Activated CD4-positive, alpha-beta T cell treated with anti-CD3 and anti-CD28 coated beads, Interleukin-2, Interleukin-6, amounts not matched to agents 100 ng/mL and 50 ng/mL, durations not matched to agents 16 hours and 8 hours (primary cell): ENCODE data around the gene CDRT15L2.
"Not testable (repeated sequence)": the region's sequence is repeated elsewhere in the genome, so short reads cannot be mapped to it uniquely, and the experiment has no call there.

Experiments
- DNase-seq: peaks from one replicate; pipeline ENCODE4 v3.0.0-alpha.2; 2020

The CDRT15L2 gene

DNA sequence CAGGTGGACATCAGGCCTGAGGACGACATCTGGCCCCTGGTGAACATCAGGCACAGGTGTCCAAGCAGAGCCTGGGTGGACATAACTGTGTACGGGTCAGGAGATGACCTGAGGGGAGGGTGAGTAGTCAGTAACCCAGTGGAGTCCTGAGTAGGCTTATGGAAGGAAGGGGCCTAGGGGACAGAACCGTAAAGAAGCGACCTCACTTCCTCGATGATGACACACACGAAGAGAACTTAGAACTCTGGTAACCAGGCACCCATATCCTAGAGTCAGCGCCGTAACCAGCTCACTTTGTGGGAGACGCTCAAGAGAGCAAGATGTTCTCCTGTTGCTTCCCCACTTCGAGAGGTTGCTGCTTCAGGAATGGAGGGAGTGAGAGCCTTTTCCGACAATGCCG, at the start of gene CDRT15L2:
Gene CDRT15L2 (plus strand): TSS at position 301 of the 400 bp plus-strand sequence. CDS start 20 bp downstream, at position 321.
- DNase-seq: not testable (repeated sequence)

DNA sequence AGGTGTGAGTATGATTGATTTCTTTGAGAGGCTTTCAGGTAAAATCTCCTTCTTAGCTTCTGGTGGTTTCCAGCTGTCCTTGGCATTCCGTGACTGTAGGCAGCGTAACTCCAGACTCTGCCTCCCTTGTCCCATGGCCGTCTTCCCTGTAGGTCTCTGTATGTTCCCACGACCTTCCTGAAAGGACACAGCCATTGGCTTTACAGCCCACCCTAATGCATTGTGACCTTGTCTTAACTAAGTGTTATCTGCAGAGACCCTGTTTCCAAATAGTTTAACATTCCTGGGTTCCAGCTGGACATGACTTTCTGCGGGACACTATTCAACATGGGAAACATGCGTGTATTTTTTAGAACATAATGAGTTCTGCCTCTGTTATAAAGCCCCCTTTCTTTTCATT, 49.4 kb upstream of the CDRT15L2 start:
- DNase-seq: not testable (repeated sequence)

DNA sequence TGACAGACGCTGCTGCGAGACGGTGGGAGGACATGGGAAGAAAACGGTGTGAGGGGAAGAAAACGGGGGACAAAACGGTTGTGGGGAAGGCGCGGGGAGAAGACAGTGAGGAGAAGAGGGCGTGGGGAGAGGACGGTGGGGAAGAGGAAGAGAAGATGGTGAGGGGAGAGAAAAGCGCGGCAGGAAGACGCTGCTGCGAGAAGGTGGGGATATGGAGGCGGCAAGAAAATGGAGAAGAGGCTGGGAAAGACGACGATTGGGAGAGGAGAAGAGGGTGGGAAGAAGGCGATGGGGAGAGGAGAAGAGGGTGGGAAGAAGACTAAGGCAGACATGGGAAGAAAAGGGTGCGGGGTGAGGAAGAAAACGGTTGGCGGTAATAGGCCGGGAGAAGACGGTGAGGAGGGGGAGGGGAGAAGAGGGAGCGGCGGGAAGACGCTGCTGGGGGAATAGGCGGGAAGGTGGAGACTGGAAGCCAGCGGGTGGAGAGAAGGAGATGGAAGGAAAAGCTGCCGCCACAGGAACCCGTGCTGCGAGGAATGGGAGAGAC, 46.9 kb upstream of the CDRT15L2 start:
- DNase-seq: not testable (repeated sequence)

DNA sequence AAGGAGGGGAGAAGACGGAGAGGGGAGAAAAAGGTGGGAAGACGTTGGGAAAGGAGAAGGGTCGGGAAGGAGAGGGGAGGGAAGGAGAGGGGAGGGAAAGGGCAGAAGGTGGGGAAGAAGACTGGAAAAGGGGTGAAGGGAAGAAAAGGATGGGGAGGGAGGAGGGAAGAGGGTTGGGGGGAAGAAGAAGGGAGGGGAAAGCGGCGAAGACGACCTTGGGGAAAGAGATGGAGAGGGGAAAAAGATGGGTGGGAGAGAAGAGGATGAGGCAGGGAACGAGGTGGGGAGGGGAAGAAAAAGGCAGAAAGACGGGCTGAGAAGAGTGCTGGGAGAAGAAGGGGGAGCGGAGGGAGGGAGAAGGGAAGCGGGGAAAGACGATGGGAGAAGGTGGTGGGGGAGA, 46.3 kb upstream of the CDRT15L2 start:
- not testable (repeated sequence) for DNase-seq

DNA sequence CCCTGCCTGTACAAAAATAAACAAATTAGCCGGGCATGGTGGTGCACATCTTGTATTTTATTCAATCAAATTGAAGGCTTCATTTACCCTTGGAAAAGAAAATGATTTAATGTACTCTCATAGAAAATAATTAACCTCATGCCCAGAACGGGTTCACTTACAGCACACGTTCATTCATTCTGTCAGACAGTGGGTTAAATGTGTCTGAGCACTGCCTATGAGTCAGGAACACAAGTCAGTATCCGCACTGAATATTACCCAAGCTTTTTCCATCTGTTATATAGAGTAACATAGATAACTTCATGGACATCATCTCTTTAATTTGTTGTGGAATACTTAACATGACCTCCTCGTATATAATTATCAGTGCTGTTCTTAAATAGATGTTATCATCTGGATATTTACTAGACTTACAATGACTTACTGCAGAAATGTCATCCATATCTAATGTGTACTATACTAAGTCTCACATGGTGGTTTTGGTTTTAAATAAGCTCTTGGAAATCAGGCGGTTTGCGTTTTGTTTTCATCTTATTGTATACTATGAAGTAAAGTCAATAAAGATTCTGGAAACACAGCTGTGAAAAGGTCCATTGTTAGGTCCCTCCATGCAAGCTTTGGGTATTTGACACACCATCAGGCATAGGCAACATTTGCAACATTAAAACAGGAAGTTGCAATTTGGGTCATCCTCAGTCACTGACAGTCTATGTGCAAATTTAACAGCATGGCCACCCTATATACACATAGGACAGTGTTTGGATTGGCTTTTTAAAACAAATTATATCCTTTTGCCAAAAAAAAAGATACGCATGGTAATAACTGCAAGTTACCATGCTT, 44.6 kb upstream of the CDRT15L2 start:
- not testable (repeated sequence) for DNase-seq

DNA sequence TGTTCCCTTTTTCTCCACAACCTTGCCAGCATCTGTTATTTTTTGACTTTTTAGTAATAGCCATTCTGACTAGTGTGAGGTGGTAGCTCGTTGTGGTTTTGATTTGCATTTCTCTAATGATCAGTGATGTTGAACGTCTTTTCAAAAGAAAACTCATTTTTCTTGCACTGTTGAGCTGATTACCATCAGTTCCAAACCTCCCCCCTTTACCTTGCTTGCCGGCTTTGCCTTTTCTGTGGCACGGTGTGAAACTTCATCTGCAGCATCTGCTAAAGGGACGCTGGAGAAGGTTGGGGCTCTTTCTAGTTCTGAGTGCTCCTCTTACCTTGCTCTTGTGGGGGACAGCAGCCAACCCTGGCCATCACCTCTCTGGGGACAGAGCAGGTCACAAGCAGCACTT, 39.1 kb upstream of the CDRT15L2 start:
- DNase-seq: not testable (repeated sequence)

DNA sequence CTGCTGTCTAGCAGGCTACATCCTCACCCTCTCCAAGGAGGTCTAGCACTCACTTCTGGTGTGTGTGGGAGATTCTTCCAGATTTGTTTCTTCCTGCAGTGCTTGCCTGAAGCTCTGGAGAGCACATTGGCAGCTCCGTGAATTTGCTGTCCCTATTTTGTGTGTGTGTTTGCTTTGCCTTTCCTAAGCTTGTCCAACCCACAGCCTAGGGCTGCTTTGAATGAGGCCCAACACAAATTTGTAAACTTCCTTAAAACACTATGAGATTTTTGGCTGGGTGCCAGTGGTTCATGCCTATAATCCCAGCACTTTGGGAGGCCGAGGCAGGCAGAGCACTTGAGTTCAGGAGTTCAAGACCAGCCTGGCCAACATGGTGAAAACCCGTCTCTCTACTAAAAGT, 38.7 kb upstream of the CDRT15L2 start:
- DNase-seq: not testable (repeated sequence)

DNA sequence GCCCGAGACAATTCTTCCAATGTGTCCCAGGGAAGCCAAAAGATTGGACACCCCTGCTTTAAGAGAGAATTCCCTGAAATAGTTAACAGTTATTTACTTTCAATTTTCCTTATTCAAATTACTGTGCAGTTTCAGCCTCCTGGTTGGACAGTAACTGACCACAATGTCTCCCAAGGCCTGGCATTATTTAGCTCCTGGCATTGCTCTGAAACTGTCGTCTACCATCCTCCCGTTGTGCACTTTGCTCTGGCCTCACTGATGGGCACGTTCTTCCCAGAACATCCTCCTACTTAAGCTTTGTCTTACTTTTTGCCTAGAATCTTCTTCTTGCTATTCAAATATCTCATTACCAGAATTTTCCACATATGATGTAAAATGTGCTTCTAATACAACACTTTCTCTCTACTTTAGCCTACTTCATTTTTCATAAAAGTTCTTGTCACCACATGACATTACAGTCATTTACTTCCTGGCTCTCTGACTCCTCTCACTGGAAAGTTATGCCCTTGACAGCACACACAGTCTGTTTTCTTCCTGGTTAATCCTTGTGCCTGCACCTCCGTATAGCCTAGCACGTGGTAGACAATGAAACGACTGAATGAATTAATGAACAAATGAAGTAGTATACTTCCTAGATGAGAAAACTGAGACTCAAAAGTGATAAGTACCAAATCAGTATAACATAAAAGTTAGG, 37.5 kb upstream of the CDRT15L2 start:
- DNase-seq: not testable (repeated sequence)

DNA sequence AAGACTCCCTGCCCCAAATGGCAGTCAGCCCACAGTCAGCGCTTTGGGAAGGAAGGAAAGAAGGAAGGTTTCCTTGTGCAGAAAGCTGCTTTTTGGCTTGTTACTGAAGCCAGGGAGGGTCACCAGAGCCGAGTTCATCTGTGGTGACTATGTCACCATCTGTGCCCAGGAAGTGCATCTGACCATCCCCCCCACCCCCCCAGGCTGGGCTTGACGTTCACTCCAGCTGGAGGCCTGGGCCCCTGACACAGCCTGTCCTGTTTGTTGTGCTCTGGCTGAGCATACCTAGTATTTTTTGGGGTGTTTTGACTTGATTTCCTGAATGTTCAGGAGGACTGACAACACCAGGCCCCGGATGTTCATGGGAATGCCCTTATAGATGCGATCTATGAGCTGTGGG, 31.6 kb upstream of the CDRT15L2 start:
- not testable (repeated sequence) for DNase-seq

DNA sequence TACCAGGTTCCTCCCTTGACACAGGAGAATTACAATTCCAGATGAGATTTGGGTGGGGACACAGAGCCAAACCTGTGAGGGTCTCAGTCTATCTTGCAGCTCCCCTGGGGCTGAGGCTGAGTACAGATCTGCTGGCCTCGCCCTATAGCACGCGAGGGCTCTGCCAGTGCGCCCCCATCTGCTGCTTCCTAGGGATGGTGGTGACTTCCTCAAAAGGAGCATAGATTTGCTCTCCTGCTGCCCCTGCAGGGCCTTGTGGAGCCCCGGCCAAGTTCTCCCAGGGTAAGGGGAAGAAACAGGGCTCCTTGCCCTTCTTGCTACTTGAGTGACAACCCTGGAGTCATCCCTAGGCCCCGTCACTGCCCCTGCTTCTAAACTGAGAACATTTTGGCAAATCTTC, 26.6 kb upstream of the CDRT15L2 start:
- not testable (repeated sequence) for DNase-seq

DNA sequence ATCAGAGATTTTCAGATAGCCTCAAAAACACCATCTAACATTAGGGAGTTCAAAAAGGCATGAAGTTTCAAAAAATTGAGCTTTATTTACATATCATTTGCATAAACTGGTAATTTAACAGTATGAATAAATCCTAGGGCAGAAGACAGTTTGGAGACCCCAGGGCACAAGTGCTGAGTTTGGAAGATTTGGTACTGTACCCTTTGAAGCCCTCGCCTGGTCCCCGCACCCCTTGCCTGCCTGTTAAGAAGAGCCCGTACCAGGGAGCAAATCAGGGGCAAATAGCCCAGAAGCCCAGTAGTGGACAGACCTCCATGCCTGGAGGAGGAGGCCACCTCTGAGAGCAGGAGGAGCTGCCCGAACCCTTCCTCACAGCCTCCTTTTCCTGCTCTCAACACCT, 24.8 kb upstream of the CDRT15L2 start:
- not testable (repeated sequence) for DNase-seq

DNA sequence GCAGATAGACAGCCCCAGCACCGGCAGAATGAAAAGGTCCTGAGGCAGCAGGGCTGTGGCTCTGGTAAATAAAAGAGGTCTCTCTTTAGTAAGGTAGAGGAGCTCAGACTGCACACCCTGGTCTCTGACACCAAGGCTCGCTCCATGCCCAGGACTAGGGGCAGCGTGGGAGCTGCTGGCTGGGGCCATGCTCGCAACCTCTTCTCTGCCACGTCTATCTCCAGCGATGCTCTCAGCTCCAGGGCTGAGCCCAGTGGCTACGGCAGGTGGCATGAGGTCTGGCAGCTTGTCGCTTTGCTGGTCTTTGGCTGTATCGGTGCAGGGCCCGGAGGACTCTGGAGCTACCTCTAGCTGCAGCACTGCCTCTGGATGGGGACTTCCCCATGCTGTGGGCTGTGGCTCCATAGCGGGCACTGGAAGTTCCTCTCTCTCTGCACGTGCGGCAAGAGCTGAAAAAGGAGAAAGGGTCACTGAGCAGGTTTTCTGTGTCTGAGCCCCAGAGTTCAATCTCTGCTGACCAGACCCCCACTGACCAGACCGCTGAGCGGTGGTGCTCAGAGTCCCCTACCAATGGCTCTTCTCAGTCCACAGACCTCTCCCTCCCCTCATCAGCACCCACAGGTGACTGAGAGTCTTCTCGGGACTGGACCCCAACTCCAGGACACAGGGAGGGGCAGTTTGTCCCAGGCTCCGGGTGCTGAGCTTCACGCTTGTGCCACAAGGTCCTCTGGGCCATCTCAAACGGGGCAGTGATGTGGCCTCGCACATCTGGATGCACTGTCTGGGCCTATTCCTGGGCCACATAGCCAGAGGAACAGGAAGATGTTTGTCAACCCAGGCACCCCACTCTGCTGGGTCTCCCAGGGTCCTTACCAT, 24.2 kb upstream of the CDRT15L2 start:
- DNase-seq: not testable (repeated sequence)

DNA sequence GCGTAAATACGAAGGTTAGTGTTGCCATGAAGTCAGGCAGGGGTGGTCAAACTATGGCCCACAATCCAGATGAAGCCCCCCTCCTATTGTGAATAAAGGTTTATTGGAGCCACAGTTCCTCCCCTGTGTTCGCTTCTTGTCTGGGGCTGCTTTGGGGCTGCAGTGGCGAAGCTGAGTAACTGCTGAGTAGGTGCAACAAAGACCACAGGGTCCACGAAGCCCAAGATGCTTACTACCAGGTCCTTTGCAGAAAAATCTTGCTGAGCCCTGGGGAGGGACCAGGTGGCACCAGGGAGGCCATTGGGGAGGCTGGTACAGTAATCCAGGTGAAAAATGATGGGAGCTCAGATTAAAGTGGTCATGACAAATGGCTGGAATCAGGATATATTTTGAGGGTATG, 21.4 kb upstream of the CDRT15L2 start:
- DNase-seq: not testable (repeated sequence)

DNA sequence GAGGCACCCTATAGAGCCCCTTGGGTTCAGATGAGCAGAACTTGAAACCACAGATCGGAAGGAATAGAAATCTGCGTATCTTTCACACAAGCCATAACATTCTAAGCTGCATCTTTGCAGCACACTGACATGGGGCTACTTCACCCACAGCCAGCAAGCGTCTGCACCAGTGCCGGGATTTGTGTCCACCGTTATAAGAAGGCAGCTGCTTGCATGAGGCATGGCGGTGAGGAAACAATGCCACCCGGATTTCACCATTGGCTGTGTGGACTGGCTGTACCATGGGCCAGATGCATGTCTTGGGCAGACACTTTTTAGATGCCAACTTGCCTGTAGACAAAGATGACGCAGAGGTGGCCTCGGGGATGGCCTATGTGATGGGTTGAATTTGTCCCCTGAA, 20.5 kb upstream of the CDRT15L2 start:
- not testable (repeated sequence) for DNase-seq

DNA sequence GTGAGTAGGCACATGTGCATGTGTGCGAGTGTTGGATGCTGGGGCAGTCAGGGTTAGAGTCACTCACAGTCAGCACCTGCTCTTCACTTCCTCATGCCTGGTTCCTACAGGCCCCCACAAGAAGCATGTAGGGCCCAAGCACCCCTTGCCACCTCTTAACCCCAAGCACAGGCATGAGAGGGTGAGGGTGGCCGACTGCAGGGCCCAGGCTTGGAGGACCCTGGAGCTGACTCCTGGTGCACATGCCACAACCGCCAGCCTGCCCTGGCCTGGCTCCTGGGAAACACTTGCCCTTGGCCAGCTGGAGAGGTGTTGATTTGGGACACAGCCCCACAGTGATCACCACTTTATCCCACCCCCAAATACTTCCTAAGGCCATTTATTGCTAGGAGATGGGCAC, 16.9 kb upstream of the CDRT15L2 start:
- DNase-seq: no peak

DNA sequence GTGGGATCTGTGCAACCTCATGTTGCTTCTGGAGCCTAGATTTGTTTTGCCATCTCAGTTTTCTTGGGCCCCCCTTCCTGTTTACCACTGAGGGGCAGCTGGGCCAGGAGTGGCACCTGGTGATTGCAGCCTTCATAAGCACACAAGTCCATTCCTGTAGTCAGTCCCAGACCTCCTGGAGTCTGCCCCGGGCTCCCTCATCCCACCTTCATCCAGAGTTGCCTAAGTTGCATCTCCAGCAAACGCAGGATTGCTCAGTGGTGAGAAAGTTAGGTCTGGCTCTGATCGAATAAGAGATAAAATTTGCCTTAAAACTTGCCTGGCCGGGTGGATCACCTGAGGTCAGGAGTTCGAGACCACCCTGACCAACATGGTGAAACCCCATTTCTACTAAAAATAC, 14.3 kb upstream of the CDRT15L2 start:
- not testable (repeated sequence) for DNase-seq

DNA sequence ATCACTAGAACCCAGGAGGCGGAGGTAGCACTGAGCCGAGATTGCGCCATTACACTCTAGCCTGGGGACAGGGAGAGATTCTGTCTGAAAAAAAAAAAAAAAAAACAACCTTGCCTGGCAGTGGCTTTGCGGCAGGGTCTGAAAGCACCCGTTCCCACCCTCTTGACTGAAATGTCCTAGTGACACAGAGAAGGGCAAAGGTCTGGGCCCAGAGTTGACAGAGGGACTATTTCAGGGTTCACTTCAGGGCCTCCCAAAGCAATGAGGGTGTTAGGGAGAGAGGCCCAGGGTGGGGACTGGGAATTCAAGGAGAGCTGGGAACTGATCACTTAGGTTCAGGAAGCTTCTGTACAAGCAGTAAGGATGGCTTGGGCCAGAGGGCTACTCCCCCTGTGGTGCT, 13.8 kb upstream of the CDRT15L2 start:
- DNase-seq: no peak

DNA sequence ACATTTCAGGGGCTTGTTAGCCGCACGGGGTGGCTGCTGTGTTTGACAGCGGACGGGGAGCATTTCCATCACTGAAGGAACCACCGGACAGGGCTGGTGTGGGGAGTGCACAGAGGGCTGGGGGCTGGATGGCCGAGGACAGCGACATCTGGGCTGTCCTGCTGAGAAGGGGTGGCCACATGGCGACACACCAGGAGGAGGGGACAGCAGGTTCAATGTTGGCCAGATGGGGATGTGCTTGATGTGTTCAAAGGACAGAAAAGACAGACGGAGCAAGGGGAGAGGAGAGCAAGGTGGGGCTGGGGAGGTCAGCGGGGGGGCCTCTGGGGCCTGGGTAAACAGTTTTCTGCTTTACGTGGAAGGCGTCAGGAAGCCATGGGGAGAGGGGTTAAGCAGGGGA, 12.8 kb upstream of the CDRT15L2 start:
- not testable (repeated sequence) for DNase-seq

DNA sequence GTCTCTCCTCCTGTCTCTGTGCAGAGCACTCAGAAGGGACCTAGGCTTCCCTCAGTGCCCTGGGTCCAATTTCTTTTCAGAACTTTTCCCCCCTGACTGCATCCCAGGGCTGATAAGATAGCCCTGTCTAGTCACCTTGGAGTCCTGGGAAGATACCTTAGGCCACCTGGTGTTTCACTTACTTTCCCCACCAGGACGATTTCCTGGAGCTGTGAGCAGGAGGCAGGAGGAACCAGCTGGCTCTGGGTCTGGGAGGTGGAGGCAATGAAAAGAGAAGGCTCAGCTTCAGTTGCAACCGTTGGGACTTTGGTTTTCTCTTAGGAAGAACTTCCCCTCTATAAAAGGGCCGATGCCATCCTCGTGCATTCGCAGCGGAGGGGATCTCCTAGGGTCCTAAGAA, 12.1 kb upstream of the CDRT15L2 start:
- not testable (repeated sequence) for DNase-seq

DNA sequence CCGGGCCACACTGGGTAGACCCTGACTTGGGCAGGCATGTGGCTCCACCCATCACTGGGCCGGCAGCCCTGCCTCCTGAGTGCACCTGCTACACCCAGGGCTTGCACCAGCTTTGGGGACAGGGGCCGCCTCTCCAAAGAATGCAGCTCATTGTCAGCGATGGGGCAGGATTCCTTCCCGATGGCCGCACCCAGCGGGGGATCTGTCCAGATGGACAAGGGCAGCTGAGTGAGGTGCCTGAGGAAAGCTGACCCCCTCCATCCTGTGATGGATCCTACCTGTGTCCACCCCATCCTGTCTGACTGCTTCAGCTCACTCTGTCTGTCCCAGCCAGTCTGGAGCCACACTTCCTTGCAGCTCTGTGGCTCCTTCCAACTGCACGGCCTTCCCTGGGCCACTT, 10.9 kb upstream of the CDRT15L2 start:
- not testable (repeated sequence) for DNase-seq

DNA sequence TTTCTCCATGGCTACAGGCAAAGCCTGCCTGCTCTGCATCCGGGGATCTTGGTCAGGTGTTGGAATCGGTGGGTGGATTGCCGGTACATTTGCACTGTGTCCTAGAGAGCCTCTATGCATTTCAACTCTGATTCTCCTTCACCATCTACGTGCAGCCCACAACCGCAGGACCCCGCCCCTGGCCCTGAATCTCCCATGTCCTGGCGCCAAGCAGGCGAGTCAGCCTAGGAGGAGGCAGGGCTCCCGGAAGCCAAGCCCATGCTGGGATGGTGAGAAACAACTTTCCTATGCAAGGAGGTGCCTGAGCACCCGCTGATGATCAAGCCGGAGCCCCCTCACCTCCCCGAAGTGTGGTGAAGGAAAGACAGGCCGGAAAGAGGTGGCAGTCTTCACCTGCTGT, 7.9 kb upstream of the CDRT15L2 start:
- not testable (repeated sequence) for DNase-seq

DNA sequence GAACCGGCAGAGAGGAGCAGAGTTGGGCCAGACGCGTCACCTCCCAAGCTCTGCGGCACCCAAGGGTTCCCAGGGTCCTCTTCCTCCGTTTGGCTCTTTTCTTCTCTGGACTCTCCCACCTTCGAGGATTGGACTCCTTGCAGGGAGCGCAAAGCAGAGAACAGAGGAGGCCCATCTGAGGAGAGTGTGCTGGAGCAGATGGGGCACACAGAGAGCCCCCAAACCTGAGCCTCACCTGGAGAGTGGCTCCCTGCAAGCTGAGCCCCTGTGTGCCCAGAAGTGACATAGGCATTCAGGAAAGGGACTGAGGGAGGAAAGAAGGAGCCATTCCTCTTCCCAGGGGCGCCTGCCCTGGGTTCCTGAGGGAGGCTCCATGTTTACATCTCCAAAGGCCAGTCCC, 6.3 kb upstream of the CDRT15L2 start:
- not testable (repeated sequence) for DNase-seq

DNA sequence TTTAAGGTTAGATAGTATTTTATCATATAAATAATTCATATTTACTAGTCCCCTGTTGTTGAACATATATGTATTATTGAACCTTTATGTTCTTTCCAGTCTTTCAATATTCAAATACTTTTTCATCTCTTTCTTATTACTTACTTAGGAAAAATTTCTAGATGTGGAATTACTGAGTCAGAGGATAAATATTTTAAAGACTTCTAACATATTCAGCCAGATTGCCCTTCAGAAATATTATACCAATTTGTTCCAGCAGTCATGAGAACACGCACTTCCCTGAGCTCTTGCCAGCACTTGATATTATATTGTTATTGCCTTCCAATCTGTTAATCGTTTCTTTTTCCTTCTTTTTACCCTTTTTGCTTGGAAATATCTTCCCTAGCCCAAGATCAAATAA, 4.5 kb upstream of the CDRT15L2 start:
- DNase-seq: not testable (repeated sequence)
